ENCODE data around the gene ZNF134. TPM values are rescaled to one million over a fixed set of nuclear protein-coding genes. Genes with fewer than 3 reads are reported as not detected.

Gene ZNF134
- total and polyA plus RNA-seq, 2 experiments from 2014 or later = 14.6 to 79.6 TPM

- H3F3A ChIP-seq (replicated peaks; ENCODE audit: low read depth) = peaks cover 12% of the 10 kb centered on the region; the same call in 1 of the 2 replicates
- no peaks in the 10 kb centered on the region for H3K36me3 Mint-ChIP-seq (ENCODE audit: low read depth)
- peak overlapping the region; percentile 94 for H3K4me2 ChIP-seq
- H3K4me1 ChIP-seq (ENCODE audit: insufficient read depth) = peaks cover 16% of the 10 kb centered on the region; the same call in 1 of the 2 replicates
- DNase-seq (ENCODE audit: low spot score) (peak; percentile 71), ATAC-seq (peak; percentile 88)
- H3K9me3 Mint-ChIP-seq = no peaks in the 10 kb centered on the region
- H3K27ac Mint-ChIP-seq = no peak overlapping the region
- peak overlapping the region; percentile 80 for H3K4me3 Mint-ChIP-seq
- H3K4me1 Mint-ChIP-seq = peaks cover 13% of the 10 kb centered on the region; the same call in 2 of the 3 replicates
- no peaks in the 10 kb centered on the region for H3K79me2 ChIP-seq (replicated peaks; ENCODE audit: insufficient read depth)
- no peaks in the 10 kb centered on the region for H4K20me1 ChIP-seq (replicated peaks; ENCODE audit: insufficient read depth)
- H2AFZ ChIP-seq = peak overlapping the region; percentile 100
- H3K27me3 ChIP-seq (ENCODE audit: insufficient read depth) = peaks cover 37% of the 10 kb centered on the region
- H3K27ac ChIP-seq (ENCODE audit: low read depth) = 0 out of 2 replicates have a peak overlapping the region, but pooled peaks have one; percentile 39
- no peaks in the 10 kb centered on the region for H3K9me2 ChIP-seq (ENCODE audit: insufficient read depth)
- TF ChIP-seq EZH2phosphoT487 (IDR thresholded peaks at IDR 0.05; ENCODE audit: unreplicated experiment) = no peak
- TF ChIP-seq ZNF331 (CRISPR knock-in tag; IDR thresholded peaks at IDR 0.05; ENCODE audit: low read depth) = no peak
- no peak for TF ChIP-seq CREB1 (CRISPR knock-in tag; IDR thresholded peaks at IDR 0.05; ENCODE audit: low read depth)
- TF ChIP-seq, protein P1, sequence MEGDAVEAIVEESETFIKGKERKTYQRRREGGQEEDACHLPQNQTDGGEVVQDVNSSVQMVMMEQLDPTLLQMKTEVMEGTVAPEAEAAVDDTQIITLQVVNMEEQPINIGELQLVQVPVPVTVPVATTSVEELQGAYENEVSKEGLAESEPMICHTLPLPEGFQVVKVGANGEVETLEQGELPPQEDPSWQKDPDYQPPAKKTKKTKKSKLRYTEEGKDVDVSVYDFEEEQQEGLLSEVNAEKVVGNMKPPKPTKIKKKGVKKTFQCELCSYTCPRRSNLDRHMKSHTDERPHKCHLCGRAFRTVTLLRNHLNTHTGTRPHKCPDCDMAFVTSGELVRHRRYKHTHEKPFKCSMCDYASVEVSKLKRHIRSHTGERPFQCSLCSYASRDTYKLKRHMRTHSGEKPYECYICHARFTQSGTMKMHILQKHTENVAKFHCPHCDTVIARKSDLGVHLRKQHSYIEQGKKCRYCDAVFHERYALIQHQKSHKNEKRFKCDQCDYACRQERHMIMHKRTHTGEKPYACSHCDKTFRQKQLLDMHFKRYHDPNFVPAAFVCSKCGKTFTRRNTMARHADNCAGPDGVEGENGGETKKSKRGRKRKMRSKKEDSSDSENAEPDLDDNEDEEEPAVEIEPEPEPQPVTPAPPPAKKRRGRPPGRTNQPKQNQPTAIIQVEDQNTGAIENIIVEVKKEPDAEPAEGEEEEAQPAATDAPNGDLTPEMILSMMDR (conservative IDR thresholded peaks at IDR 0.05; ENCODE audit: low read depth in 2 of 2) = peak in 1 of 2 experiments; percentile 26; a peak in 2 of 4 replicates
- no peak for TF ChIP-seq NANOG (IDR thresholded peaks at IDR 0.05; ENCODE audit: borderline replicate concordance)
- TF ChIP-seq JUNB (IDR thresholded peaks at IDR 0.05; ENCODE audit: unreplicated experiment) = no peak
- TF ChIP-seq, protein P2, sequence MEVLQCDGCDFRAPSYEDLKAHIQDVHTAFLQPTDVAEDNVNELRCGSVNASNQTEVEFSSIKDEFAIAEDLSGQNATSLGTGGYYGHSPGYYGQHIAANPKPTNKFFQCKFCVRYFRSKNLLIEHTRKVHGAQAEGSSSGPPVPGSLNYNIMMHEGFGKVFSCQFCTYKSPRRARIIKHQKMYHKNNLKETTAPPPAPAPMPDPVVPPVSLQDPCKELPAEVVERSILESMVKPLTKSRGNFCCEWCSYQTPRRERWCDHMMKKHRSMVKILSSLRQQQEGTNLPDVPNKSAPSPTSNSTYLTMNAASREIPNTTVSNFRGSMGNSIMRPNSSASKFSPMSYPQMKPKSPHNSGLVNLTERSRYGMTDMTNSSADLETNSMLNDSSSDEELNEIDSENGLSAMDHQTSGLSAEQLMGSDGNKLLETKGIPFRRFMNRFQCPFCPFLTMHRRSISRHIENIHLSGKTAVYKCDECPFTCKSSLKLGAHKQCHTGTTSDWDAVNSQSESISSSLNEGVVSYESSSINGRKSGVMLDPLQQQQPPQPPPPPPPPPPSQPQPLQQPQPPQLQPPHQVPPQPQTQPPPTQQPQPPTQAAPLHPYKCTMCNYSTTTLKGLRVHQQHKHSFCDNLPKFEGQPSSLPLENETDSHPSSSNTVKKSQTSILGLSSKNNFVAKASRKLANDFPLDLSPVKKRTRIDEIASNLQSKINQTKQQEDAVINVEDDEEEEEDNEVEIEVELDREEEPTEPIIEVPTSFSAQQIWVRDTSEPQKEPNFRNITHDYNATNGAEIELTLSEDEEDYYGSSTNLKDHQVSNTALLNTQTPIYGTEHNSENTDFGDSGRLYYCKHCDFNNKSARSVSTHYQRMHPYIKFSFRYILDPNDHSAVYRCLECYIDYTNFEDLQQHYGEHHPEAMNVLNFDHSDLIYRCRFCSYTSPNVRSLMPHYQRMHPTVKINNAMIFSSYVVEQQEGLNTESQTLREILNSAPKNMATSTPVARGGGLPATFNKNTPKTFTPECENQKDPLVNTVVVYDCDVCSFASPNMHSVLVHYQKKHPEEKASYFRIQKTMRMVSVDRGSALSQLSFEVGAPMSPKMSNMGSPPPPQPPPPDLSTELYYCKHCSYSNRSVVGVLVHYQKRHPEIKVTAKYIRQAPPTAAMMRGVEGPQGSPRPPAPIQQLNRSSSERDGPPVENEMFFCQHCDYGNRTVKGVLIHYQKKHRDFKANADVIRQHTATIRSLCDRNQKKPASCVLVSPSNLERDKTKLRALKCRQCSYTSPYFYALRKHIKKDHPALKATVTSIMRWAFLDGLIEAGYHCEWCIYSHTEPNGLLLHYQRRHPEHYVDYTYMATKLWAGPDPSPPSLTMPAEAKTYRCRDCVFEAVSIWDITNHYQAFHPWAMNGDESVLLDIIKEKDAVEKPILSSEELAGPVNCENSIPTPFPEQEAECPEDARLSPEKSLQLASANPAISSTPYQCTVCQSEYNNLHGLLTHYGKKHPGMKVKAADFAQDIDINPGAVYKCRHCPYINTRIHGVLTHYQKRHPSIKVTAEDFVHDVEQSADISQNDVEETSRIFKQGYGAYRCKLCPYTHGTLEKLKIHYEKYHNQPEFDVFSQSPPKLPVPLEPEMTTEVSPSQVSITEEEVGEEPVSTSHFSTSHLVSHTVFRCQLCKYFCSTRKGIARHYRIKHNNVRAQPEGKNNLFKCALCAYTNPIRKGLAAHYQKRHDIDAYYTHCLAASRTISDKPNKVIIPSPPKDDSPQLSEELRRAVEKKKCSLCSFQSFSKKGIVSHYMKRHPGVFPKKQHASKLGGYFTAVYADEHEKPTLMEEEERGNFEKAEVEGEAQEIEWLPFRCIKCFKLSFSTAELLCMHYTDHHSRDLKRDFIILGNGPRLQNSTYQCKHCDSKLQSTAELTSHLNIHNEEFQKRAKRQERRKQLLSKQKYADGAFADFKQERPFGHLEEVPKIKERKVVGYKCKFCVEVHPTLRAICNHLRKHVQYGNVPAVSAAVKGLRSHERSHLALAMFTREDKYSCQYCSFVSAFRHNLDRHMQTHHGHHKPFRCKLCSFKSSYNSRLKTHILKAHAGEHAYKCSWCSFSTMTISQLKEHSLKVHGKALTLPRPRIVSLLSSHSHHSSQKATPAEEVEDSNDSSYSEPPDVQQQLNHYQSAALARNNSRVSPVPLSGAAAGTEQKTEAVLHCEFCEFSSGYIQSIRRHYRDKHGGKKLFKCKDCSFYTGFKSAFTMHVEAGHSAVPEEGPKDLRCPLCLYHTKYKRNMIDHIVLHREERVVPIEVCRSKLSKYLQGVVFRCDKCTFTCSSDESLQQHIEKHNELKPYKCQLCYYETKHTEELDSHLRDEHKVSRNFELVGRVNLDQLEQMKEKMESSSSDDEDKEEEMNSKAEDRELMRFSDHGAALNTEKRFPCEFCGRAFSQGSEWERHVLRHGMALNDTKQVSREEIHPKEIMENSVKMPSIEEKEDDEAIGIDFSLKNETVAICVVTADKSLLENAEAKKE (CRISPR knock-in tag; IDR thresholded peaks at IDR 0.05) = no peak
- TF ChIP-seq STAT1 (IDR thresholded peaks at IDR 0.05; ENCODE audit: unreplicated experiment) = no peak
- TF ChIP-seq, protein P3, sequence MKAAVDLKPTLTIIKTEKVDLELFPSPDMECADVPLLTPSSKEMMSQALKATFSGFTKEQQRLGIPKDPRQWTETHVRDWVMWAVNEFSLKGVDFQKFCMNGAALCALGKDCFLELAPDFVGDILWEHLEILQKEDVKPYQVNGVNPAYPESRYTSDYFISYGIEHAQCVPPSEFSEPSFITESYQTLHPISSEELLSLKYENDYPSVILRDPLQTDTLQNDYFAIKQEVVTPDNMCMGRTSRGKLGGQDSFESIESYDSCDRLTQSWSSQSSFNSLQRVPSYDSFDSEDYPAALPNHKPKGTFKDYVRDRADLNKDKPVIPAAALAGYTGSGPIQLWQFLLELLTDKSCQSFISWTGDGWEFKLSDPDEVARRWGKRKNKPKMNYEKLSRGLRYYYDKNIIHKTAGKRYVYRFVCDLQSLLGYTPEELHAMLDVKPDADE (IDR thresholded peaks at IDR 0.05) = no peak
- TF ChIP-seq EZH2 (IDR thresholded peaks at IDR 0.05; ENCODE audit: low read depth, unreplicated experiment) = no peak
- TF ChIP-seq POLR2AphosphoS5 (IDR thresholded peaks at IDR 0.05; ENCODE audit: low read depth) = peak; percentile 54
- TF ChIP-seq REST (IDR thresholded peaks at IDR 0.05; ENCODE audit: unreplicated experiment) = no peak
- TF ChIP-seq ZNF114 (CRISPR knock-in tag; IDR thresholded peaks at IDR 0.05) = no peak
- H3K27me3 Mint-ChIP-seq (ENCODE audit: insufficient read depth, low read depth, poor library complexity) = peaks cover 11% of the 10 kb centered on the region
- no peaks in the 10 kb centered on the region for H3K36me3 ChIP-seq (ENCODE audit: insufficient read depth)
- peak overlapping the region; percentile 85 for H3K4me3 ChIP-seq
Observed at GRCh38 chr19:57664269-57665127, 50.5 kb downstream of the ZNF134 start.
